HCT116 (cell line): ENCODE data around the gene SARS1. TPM values are rescaled to one million over a fixed set of nuclear protein-coding genes. Genes with fewer than 3 reads are reported as not detected.

Experiments used
- ATAC-seq: fragments of 200-7000 bp; cut with Tn5 transposase; 2 replicates; pipeline ENCODE4 v1.9.1; 2020; ENCODE audit warnings: mild to moderate bottlenecking, moderate library complexity
- BruUV-seq: library from RNA; stranded (reverse); fragments of 400-500 nt; replicated peaks from 2 replicates; lab custom pipeline; 2021; lab: Mats Ljungman, UMichigan
- CTCF ChIA-PET: fragments of 300-600 bp; sonication (Branson Sonifier 250); formaldehyde crosslinking; loops from one replicate; lab custom pipeline; 2021; ENCODE audit warnings: antibody characterized with exemption; lab: Charles Lee
- POLR2A ChIA-PET: fragments of 300-600, 350-600 bp; sonication (Branson Sonifier 250); formaldehyde crosslinking; loops from one replicate; lab custom pipeline; 2021; ENCODE audit warnings: antibody characterized with exemption; lab: Charles Lee
- RAD21 ChIA-PET, 2 experiments: fragments of 300-600 bp; sonication (Branson Sonifier 250); formaldehyde crosslinking; loops; one replicate each; lab custom pipeline; 2023; ENCODE audit warnings: low total read pairs in 2 of 2; ENCODE audit not compliant: uncharacterized antibody in 2 of 2, unreplicated experiment in 2 of 2, low non-redundant PET in 1 of 2; lab: Charles Lee
- DNase-seq: peaks from one replicate; pipeline ENCODE4 v3.0.0-alpha.2; 2010; ENCODE audit warnings: low read depth, low spot score
- H2AFZ ChIP-seq: fragments of 200-600 bp; shearing (Covaris generic), sonication (generic); 2 replicates; pipeline ENCODE4 v1.6.1; 2017; ENCODE audit warnings: low read depth, mixed run types, mixed read lengths, antibody characterized with exemption, low read length; ENCODE audit not compliant: poor library complexity, severe bottlenecking
- H3K27ac ChIP-seq: 2 replicates; pipeline ENCODE4 v1.5.1; 2012; ENCODE audit warnings: low read depth, low read length
- H3K27me3 ChIP-seq: fragments of 200-600 bp; sonication (generic); 2 replicates; pipeline ENCODE4 v1.6.1; 2016; ENCODE audit warnings: mixed run types, low read length, mixed read lengths; ENCODE audit not compliant: insufficient read depth
- H3K36me3 ChIP-seq, 2 experiments: fragments of 200-500 bp in 1 of 2; fragments of 200-600 bp in 1 of 2; sonication (Bioruptor generic) in 1 of 2; sonication (generic) in 1 of 2; 2 replicates each; pipeline versions ENCODE4 v1.5.1 to v1.6.1; 2014 to 2016; ENCODE audit warnings: low read length in 2 of 2, inconsistent platforms in 1 of 2, mixed read lengths in 1 of 2, mixed run types in 1 of 2; ENCODE audit not compliant: insufficient read depth in 2 of 2, control insufficient read depth in 1 of 2
- H3K4me1 ChIP-seq, 2 experiments: fragments of 200-600 bp in 1 of 2; sonication (generic) in 1 of 2; 2 replicates each; pipeline versions ENCODE4 v1.5.1 to v1.6.1; 2012 to 2017; ENCODE audit warnings: low read length in 2 of 2, inconsistent platforms in 1 of 2, mild to moderate bottlenecking in 1 of 2, mixed read lengths in 1 of 2, mixed run types in 1 of 2, moderate library complexity in 1 of 2; ENCODE audit not compliant: insufficient read depth in 2 of 2, control insufficient read depth in 1 of 2
- H3K4me2 ChIP-seq: fragments of 200-600 bp; sonication (generic); 2 replicates; pipeline ENCODE4 v1.6.1; 2017; ENCODE audit warnings: mixed run types, low read length, mixed read lengths
- H3K4me3 ChIP-seq, 2 experiments: fragments of 200-600 bp in 1 of 2; sonication (generic) in 1 of 2; replicated peaks in 1 of 2; 2 replicates each; pipeline ENCODE4 v1.5.1; 2011 to 2016; ENCODE audit warnings: low read length in 2 of 2, control low read depth in 1 of 2, low read depth in 1 of 2, mild to moderate bottlenecking in 1 of 2, mixed read lengths in 1 of 2, mixed run types in 1 of 2
- H3K79me2 ChIP-seq: fragments of 200-600 bp; sonication (generic); 2 replicates; pipeline ENCODE4 v1.6.1; 2017; ENCODE audit warnings: mild to moderate bottlenecking, mixed run types, low read length, moderate library complexity, mixed read lengths; ENCODE audit not compliant: insufficient read depth
- H3K9ac ChIP-seq: fragments of 200-600 bp; sonication (generic); 2 replicates; pipeline ENCODE4 v1.6.1; 2016; ENCODE audit warnings: low read length, mixed read lengths
- H3K9me2 ChIP-seq: fragments of 200-600 bp; sonication (generic), shearing (Covaris generic); 2 replicates; pipeline ENCODE4 v1.6.1; 2017; ENCODE audit warnings: mixed run types, mild to moderate bottlenecking, moderate library complexity; ENCODE audit not compliant: insufficient read depth
- H3K9me3 ChIP-seq, 2 experiments: fragments of 200-500 bp in 1 of 2; fragments of 200-600 bp in 1 of 2; sonication (Bioruptor generic) in 1 of 2; sonication (generic) in 1 of 2; 2 replicates each; pipeline ENCODE4 v1.6.1; 2014 to 2017; ENCODE audit warnings: low read length in 2 of 2, mixed read lengths in 2 of 2, inconsistent platforms in 1 of 2, low read depth in 1 of 2, mild to moderate bottlenecking in 1 of 2, mixed run types in 1 of 2, moderate library complexity in 1 of 2; ENCODE audit not compliant: control insufficient read depth in 1 of 2, insufficient read depth in 1 of 2
- H4K20me1 ChIP-seq: fragments of 200-600 bp; sonication (generic), shearing (Covaris generic); 2 replicates; pipeline ENCODE4 v1.6.1; 2017; ENCODE audit warnings: mixed run types, mild to moderate bottlenecking, moderate library complexity; ENCODE audit not compliant: insufficient read depth
- ATF3 ChIP-seq: IDR thresholded peaks from 2 replicates; pipeline ENCODE4 v1.6.1; 2012
- CEBPB ChIP-seq: IDR thresholded peaks from 2 replicates; pipeline ENCODE4 v1.6.1; 2012; ENCODE audit warnings: low read depth
- CTCF ChIP-seq, 3 experiments: fragments of 200-600 bp in 1 of 3; sonication (generic) in 1 of 3; IDR thresholded peaks in 2 of 3; conservative IDR thresholded peaks in 1 of 3; 2 replicates each; pipeline ENCODE4 v1.5.1; 2012 to 2017; ENCODE audit warnings: low read depth in 2 of 3, low read length in 2 of 3, antibody characterized with exemption in 1 of 3, borderline replicate concordance in 1 of 3, control low read depth in 1 of 3, mild to moderate bottlenecking in 1 of 3, mixed read lengths in 1 of 3, mixed run types in 1 of 3, moderate library complexity in 1 of 3; ENCODE audit not compliant: insufficient read depth in 1 of 3
- EGR1 ChIP-seq: IDR thresholded peaks from 2 replicates; pipeline ENCODE4 v1.6.1; 2012; ENCODE audit warnings: low read depth
- ELF1 ChIP-seq: IDR thresholded peaks from 2 replicates; pipeline ENCODE4 v1.6.1; 2012; ENCODE audit warnings: low read depth, borderline replicate concordance
- FOSL1 ChIP-seq: IDR thresholded peaks from 2 replicates; pipeline ENCODE4 v1.6.1; 2012; ENCODE audit warnings: low read depth
- JUND ChIP-seq: IDR thresholded peaks from 2 replicates; pipeline ENCODE4 v1.6.1; 2012
- MAX ChIP-seq: IDR thresholded peaks from 2 replicates; pipeline ENCODE4 v1.6.1; 2012
- POLR2A ChIP-seq: IDR thresholded peaks from 2 replicates; pipeline ENCODE4 v1.7.0; 2011; ENCODE audit warnings: borderline replicate concordance; ENCODE audit not compliant: insufficient read depth, insufficient read length; ENCODE audit errors: extremely low read depth
- POLR2AphosphoS5 ChIP-seq: IDR thresholded peaks from 2 replicates; pipeline ENCODE4 v1.6.1; 2011; ENCODE audit warnings: mild to moderate bottlenecking, low read depth, low read length, moderate library complexity
- RAD21 ChIP-seq: IDR thresholded peaks from 2 replicates; pipeline ENCODE4 v1.6.1; 2012; ENCODE audit warnings: low read depth, mild to moderate bottlenecking
- SP1 ChIP-seq: IDR thresholded peaks from 2 replicates; pipeline ENCODE4 v1.6.1; 2012; ENCODE audit warnings: low read depth
- TCF7L2 ChIP-seq: IDR thresholded peaks from 2 replicates; pipeline ENCODE4 v1.7.0; 2011; ENCODE audit warnings: borderline replicate concordance, inconsistent platforms; ENCODE audit not compliant: insufficient read depth, insufficient read length; ENCODE audit errors: extremely low read depth
- YY1 ChIP-seq: IDR thresholded peaks from 2 replicates; pipeline ENCODE4 v1.6.1; 2011; ENCODE audit warnings: low read length, low read depth, moderate library complexity, mild to moderate bottlenecking; ENCODE audit not compliant: insufficient replicate concordance; ENCODE audit errors: extremely low read depth
- ZNF274 ChIP-seq: fragments of 200-500 bp; sonication (Bioruptor generic); IDR thresholded peaks from 2 replicates; pipeline ENCODE4 v1.6.1; 2014; ENCODE audit warnings: mild to moderate bottlenecking, low read depth, low read length, inconsistent platforms
- intact Hi-C: fragments of 100-400 bp; cut with micrococcal nuclease; formaldehyde crosslinking; loops from 2 replicates; pipeline ENCODE4 v1.10.0; 2022
- total RNA-seq: library from RNA; stranded (reverse); gene quantifications from one replicate; pipeline ENCODE4 v1.2.1, GENCODE V29; 2021; ENCODE audit not compliant: unreplicated experiment

Gene SARS1
- total RNA-seq, 1 experiment from 2014 or later: 206 TPM

- BruUV-seq: no TSS peak
- ATAC-seq (peak; percentile 30; the same call in 1 of the 2 replicates), DNase-seq (no peak)
- no peak overlapping the region for H3K4me3 ChIP-seq
- no peak for TF ChIP-seq POLR2AphosphoS5
- no peak for TF ChIP-seq ZNF274
- TF ChIP-seq MAX: no peak
- no peak for TF ChIP-seq EGR1
- no peak for TF ChIP-seq TCF7L2
- no peak for TF ChIP-seq FOSL1
- no peak for TF ChIP-seq RAD21
- no peak for TF ChIP-seq ATF3
- TF ChIP-seq JUND: no peak
- TF ChIP-seq ELF1: no peak
- TF ChIP-seq SP1: no peak
- no peak for TF ChIP-seq POLR2A
- no peak for TF ChIP-seq YY1
- TF ChIP-seq CTCF (IDR thresholded peaks at IDR 0.05 in 2 of 3, conservative IDR thresholded peaks at IDR 0.05 in 1 of 3; ENCODE audit: borderline replicate concordance in 1 of 3, insufficient read depth in 1 of 3, low read depth in 2 of 3, low read length in 2 of 3): no peak
- TF ChIP-seq CEBPB: no peak
- H3K4me1 ChIP-seq: peaks cover 35 to 47% of the 10 kb centered on the region in 2 experiments
- no peaks in the 10 kb centered on the region for H4K20me1 ChIP-seq
- peak overlapping the region; percentile 48 for H3K4me2 ChIP-seq
- no peak overlapping the region; the same call in 1 of the 2 replicates for H3K9ac ChIP-seq
- H3K27me3 ChIP-seq: no peaks in the 10 kb centered on the region
- ChIA-PET RAD21 (no interaction called here), CTCF (no interaction called here), POLR2A (no interaction called here)
- no peaks in the 10 kb centered on the region for H3K9me3 ChIP-seq
- H3K9me2 ChIP-seq: no peaks in the 10 kb centered on the region
- intact Hi-C loops: no loop called here
- peaks cover 0 to 2% of the 10 kb centered on the region in 2 experiments; a peak in 1 of 4 replicates for H3K36me3 ChIP-seq
- no peak overlapping the region for H2AFZ ChIP-seq
- no peaks in the 10 kb centered on the region for H3K79me2 ChIP-seq
- H3K27ac ChIP-seq: no peak overlapping the region
Observed at GRCh38 chr1:109272831-109273547, 59.3 kb downstream of the SARS1 start.
